GM18858 (cell line): ENCODE measurements around the gene FAM168B.

Experiments used
- ATAC-seq: cut with Tn5 transposase; IDR thresholded peaks from one replicate; pipeline ENCODE4 v1.9.1; 2021; ENCODE audit not compliant: unreplicated experiment

The FAM168B gene

DNA sequence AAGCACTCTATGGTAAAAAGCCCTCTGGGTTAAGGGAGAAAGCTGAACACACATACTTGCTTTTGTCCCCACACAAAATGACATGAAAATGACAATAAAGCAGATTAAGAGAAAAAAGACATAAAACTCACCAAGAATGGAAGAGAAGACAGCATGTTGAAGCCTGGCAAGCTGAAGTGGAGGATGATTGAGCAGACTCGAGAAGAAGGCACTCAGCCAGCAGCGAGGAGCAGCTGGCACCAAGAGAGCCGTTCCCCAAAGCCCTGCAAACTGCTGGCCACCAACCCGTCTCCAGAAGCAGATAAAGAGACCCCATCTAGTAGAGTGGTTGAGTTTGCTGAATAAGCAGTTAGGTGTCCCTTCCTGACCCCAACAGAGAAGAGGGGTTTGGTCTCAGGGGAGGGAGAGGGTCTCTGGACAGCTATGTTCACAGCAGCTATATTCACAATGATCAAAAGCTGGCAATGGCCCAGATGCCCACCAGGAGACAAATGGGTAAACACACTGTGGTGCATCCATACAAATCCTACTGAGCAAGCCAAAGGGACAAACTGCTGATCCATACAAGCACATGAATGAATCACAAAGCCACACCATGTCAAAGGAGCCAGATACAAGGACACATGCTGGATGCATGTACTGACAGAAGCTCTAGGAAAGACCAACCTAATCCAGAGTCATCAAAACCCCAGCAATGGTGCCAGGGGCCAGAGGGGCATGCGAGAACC, 36.9 kb downstream of the FAM168B start:
- no peak for ATAC-seq

GRCh38 chr2:131055169-131056065, 37.8 kb downstream of the FAM168B start:
- no peak for ATAC-seq

- no peak for ATAC-seq
These were observed 38.8 kb downstream of the FAM168B start for GRCh38 chr2:131054488-131054887.

- no peak for ATAC-seq
These were observed 40.5 kb downstream of the FAM168B start for GRCh38 chr2:131052741-131053263.

GRCh38 chr2:131050896-131051295, 42.4 kb downstream of the FAM168B start:
- no peak for ATAC-seq

GRCh38 chr2:131049150-131049718, 44.0 kb downstream of the FAM168B start:
- no peak for ATAC-seq

GRCh38 chr2:131048641-131049040, 44.6 kb downstream of the FAM168B start:
- no peak for ATAC-seq

GRCh38 chr2:131047920-131048560, 45.2 kb downstream of the FAM168B start:
- ATAC-seq, result no peak

DNA sequence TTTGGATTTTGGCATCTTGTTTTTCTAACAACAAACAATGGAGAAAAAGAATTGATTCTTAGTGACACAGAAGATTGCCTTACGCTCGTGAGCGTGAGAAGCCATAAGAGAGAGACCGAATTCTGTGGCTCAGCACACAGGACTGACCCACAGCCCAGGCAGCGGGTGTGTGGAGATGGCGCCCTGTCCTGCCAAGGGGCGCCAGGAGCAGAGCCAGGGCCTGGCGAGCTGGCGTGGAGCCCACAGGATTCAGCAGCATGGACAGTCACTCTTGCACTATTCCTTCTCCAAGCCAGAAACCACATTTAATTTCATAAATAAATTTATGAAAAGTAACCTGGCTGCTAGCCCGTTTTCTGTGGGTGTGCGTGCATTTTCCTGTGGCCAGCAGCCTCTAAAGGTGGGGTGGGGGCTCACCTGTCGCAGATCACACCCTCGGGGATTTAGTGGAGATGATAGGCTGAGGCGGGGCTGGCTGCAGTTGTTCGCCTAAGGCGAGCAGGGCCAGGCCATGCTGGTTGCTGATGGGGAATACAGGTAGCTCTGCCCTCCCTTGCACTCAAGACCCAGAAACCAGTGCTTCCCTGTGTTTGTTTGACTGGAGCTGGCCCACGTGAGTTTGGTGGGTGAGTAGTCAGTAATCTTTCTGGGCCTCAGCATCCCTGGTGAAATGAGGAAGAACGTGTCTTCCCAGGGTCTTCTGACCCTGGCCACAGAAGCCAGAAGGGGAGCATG, 46.2 kb downstream of the FAM168B start:
- no peak for ATAC-seq

- no peak for ATAC-seq
These were observed 47.0 kb downstream of the FAM168B start for GRCh38 chr2:131046028-131046917.

DNA sequence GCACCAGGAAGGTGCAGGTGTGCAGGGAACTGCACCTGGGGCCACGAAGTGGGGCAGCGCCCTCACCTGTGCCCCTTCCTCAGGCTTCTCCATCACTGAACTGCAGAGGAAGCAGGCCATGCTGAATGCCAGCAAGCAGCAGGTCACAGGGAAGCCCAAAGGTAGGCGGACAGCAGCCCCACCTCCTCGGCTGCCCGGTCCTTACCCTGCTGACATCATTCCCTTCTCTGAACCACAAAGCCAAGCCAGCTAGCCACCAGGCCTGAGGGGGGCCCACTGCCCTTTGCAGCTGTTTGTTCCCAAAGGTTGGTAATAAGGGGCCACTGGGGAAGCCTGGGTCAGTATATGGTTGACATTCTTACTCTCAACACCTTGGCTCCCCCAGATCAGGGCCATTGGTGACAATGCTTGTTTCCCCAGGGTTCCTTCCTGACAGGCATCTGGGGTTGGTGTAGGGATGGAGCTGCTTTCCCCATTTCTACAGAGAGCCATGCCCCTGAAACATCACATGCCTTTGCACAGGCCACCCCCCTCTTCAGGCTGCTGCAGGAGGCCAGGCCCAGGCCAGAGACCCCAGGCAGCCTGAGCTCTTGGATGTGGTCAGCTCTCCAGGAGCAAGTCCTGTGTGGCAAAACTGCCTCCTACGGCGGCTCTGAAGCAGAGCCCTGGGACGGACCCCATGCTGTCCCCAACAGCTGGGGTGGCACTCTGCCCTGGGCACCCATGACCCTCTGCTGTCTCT, 47.8 kb downstream of the FAM168B start:
- ATAC-seq, result no peak

- ATAC-seq, result no peak
These were observed 48.5 kb downstream of the FAM168B start for GRCh38 chr2:131044757-131045150.

DNA sequence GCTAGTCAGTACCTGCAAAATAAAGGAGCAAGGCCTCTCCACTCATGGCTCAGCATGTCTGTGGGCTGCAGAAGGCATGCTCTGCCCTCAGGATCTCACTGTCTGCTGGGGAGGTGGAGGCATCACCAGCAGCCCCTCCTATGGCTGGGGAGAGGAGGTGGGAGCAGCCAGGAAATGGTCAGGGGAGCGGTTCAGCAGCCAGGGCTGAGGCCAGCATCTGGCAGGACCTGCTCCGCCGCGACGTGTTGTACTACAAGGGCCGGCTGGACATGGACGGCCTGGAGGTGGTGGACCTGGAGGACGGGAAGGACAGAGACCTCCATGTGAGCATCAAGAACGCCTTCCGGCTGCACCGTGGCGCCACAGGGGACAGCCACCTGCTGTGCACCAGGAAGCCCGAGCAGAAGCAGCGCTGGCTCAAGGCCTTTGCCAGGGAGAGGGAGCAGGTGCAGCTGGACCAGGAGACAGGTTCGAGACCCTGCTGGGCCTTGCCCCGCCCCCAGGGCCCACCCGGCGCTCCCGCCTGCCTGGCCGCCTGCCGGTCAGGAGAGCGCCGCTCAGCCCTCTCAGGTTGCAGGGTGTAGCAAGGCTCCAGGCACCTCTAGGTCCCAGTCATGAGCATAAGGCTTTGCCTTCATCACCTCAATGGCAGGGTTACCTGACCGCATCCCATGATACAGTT, 49.0 kb downstream of the FAM168B start:
- ATAC-seq, result no peak

DNA sequence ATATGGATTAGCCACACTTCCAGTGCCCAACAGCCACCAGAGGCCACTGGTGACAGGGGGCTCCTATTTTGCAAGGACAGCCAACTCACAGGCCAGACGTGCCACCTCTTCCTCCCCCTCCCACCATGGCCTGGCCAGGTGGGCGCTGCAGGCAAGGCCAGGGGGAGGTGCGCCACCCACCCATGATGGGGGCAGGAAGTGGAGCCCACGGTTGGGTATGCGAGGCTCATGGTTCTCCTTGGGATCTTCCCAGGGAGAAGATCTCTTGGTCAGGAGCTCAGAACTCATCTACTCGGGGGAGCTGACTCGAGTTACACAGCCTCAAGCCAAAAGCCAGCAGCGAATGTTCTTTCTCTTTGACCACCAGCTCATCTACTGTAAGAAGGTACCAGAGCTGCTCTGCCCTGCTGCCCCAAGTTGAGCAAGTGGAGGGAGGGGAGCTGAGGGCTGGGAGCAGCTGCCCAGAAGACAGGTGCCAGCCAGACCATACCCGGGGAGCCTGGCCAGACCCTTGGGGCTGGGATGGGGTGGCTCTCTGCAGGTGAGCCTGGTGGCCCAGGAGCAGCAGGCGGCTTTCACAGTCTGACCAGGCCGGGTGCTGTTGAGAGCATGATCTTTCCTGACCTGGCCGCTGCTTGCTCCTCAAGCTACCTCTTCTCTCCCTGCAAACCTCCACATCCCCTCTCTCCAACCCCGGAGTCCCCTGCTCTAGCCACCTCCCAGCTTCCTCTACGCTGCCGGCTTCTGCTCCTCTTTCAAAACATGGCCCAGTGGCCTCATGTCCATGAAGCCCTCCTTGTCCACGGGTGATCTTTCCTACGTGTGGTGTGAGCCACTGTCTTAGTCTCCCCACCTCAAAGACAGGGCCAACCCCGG, 49.8 kb downstream of the FAM168B start:
- no peak for ATAC-seq

DNA sequence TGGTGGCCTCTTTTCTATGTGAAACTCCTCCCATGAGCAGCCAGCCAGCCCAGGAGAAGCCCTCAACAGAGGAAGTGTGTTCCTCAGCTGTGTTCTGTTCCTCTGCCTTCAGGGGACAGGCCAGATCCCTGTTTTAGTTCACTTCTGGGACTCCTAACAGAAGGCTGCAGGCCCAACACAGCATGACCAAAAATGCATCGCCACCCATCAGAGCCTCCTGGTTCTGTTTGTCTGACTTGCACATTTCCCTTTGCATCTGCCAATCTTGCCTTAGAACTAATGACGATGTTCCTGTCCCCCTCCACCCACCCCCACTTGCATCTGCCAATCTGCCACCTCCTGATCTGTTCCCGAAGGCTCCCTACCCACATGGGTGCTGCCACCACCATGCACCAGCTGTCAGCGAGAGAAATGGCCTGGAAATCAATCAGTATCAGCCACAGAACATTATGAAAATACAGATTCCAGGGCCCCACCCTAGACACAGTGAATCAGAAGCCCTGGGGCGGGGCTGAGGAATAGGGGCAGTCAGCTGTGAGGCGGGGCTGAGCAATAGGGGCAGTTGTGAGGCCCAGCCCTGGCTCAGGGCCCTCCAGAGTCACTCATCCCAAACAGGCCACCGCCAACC, 51.0 kb downstream of the FAM168B start:
- ATAC-seq, result no peak

GRCh38 chr2:131041402-131042147, 51.7 kb downstream of the FAM168B start:
- no peak for ATAC-seq
